Measurements from ENCODE around the gene MEGF9. TPM values are rescaled to one million over a fixed set of nuclear protein-coding genes. Genes with fewer than 3 reads are reported as not detected.

Gene MEGF9
- total and polyA plus RNA-seq, 2 of the 13 experiments (the other 11 are each of a cell fraction or from before 2014, with no cell fraction given), result 3.1 to 3.3 TPM

- TF ChIP-seq ZNF383 (CRISPR knock-in tag; IDR thresholded peaks at IDR 0.05; ENCODE audit: borderline replicate concordance), result no peak
- TF ChIP-seq SMAD3 (CRISPR knock-in tag; IDR thresholded peaks at IDR 0.05), result peak; percentile 93
- TF ChIP-seq HMGA1 (CRISPR knock-in tag; conservative IDR thresholded peaks at IDR 0.05), result no peak
- TF ChIP-seq ZNF576 (CRISPR knock-in tag; IDR thresholded peaks at IDR 0.05), result no peak
- TF ChIP-seq CHCHD3 (CRISPR knock-in tag; IDR thresholded peaks at IDR 0.05), result no peak
- no peak for TF ChIP-seq NR2F2 (IDR thresholded peaks at IDR 0.05; ENCODE audit: borderline replicate concordance, low read depth)
- no peak for TF ChIP-seq HNRNPUL1 (IDR thresholded peaks at IDR 0.05; ENCODE audit: low read depth, low read length)
- no peak for TF ChIP-seq MAZ (IDR thresholded peaks at IDR 0.05; ENCODE audit: borderline replicate concordance, low read depth, low read length)
- peak; percentile 43; the same call in 1 of the 2 replicates for TF ChIP-seq MAZ (CRISPR knock-in tag; IDR thresholded peaks at IDR 0.05; ENCODE audit: low read depth)
- TF ChIP-seq ZNF83 (CRISPR knock-in tag; IDR thresholded peaks at IDR 0.05; ENCODE audit: borderline replicate concordance), result no peak
- TF ChIP-seq PRDM10 (CRISPR knock-in tag; IDR thresholded peaks at IDR 0.05; ENCODE audit: low read depth), result no peak
- TF ChIP-seq WIZ (CRISPR knock-in tag; IDR thresholded peaks at IDR 0.05), result no peak
- no peak for TF ChIP-seq ZNF530 (CRISPR knock-in tag; IDR thresholded peaks at IDR 0.05; ENCODE audit: low read depth)
- no peak for TF ChIP-seq MXI1 (IDR thresholded peaks at IDR 0.05; ENCODE audit: borderline replicate concordance, low read depth, low read length)
- no peak for TF ChIP-seq ZNF432 (CRISPR knock-in tag; IDR thresholded peaks at IDR 0.05; ENCODE audit: borderline replicate concordance)
- peak; percentile 87 for TF ChIP-seq RFX5 (IDR thresholded peaks at IDR 0.05; ENCODE audit: low read depth, low read length)
- TF ChIP-seq, protein P1, sequence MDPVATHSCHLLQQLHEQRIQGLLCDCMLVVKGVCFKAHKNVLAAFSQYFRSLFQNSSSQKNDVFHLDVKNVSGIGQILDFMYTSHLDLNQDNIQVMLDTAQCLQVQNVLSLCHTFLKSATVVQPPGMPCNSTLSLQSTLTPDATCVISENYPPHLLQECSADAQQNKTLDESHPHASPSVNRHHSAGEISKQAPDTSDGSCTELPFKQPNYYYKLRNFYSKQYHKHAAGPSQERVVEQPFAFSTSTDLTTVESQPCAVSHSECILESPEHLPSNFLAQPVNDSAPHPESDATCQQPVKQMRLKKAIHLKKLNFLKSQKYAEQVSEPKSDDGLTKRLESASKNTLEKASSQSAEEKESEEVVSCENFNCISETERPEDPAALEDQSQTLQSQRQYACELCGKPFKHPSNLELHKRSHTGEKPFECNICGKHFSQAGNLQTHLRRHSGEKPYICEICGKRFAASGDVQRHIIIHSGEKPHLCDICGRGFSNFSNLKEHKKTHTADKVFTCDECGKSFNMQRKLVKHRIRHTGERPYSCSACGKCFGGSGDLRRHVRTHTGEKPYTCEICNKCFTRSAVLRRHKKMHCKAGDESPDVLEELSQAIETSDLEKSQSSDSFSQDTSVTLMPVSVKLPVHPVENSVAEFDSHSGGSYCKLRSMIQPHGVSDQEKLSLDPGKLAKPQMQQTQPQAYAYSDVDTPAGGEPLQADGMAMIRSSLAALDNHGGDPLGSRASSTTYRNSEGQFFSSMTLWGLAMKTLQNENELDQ (CRISPR knock-in tag; IDR thresholded peaks at IDR 0.05; ENCODE audit: borderline replicate concordance), result no peak
- no peak for TF ChIP-seq SP5 (CRISPR knock-in tag; IDR thresholded peaks at IDR 0.05; ENCODE audit: borderline replicate concordance, low read depth)
- no peak for TF ChIP-seq CENPBD1 (CRISPR knock-in tag; IDR thresholded peaks at IDR 0.05; ENCODE audit: borderline replicate concordance, low read depth)
- TF ChIP-seq GATAD1 (CRISPR knock-in tag; IDR thresholded peaks at IDR 0.05), result 0 out of 2 replicates have a peak, but pooled peaks have one; percentile 10
- TF ChIP-seq ZBTB43 (CRISPR knock-in tag; conservative IDR thresholded peaks at IDR 0.05), result no peak
- TF ChIP-seq SCMH1 (CRISPR knock-in tag; IDR thresholded peaks at IDR 0.05; ENCODE audit: borderline replicate concordance), result no peak
Observed at GRCh38 chr9:120735415-120736126, 21.3 kb upstream of the MEGF9 start (continued).
